Endothelial cell of umbilical vein (primary cell): ENCODE results near the gene COL4A2. TPM values are rescaled to one million over a fixed set of nuclear protein-coding genes. Genes with fewer than 3 reads are reported as not detected.

Experiments used
- BruUV-seq: library from RNA; stranded (reverse); fragments of 400-500 nt; replicated peaks from 2 replicates; lab custom pipeline; 2021; lab: Mats Ljungman, UMichigan
- CTCF ChIA-PET: fragments of 300-600, 350-600 bp; sonication (Branson Sonifier 250); formaldehyde crosslinking; loops from one replicate; lab custom pipeline; 2021; ENCODE audit warnings: antibody characterized with exemption, inconsistent platforms; lab: Charles Lee
- POLR2A ChIA-PET: fragments of 300-600, 350-600 bp; sonication (Branson Sonifier 250); formaldehyde crosslinking; loops from one replicate; lab custom pipeline; 2021; ENCODE audit warnings: antibody characterized with exemption, inconsistent platforms; lab: Charles Lee
- DNase-seq: peaks from one replicate; pipeline ENCODE4 v3.0.0-alpha.2; 2011; ENCODE audit warnings: low read depth, low spot score
- FAIRE-seq: peaks from 2 replicates; lab custom pipeline; 2011; peaks lifted over from hg19 to GRCh38; lab: Jason Lieb, UNC
- H2AFZ ChIP-seq: 2 replicates; pipeline ENCODE4 v1.6.0; 2012; ENCODE audit warnings: low read depth, low read length, control low read depth, inconsistent platforms
- H3K27ac ChIP-seq: 2 replicates; pipeline ENCODE4 v1.5.1; 2011; ENCODE audit warnings: low read depth, mild to moderate bottlenecking, control low read depth, low read length, moderate library complexity; ENCODE audit not compliant: insufficient read depth
- H3K27me3 ChIP-seq, 2 experiments: 2 replicates each; pipeline versions ENCODE4 v1.6.0 to v1.6.1; 2011; ENCODE audit warnings: low read length in 2 of 2, mixed read lengths in 1 of 2; ENCODE audit not compliant: control insufficient read depth in 2 of 2, insufficient read depth in 2 of 2
- H3K36me3 ChIP-seq, 2 experiments: 2 replicates in 1 of 2; 3 replicates in 1 of 2; pipeline ENCODE4 v1.5.1; 2011; ENCODE audit warnings: low read length in 2 of 2, mild to moderate bottlenecking in 1 of 2, moderate library complexity in 1 of 2; ENCODE audit not compliant: control insufficient read depth in 2 of 2, insufficient read depth in 2 of 2; ENCODE audit errors: extremely low read depth in 1 of 2
- H3K4me1 ChIP-seq: 3 replicates; pipeline ENCODE4 v1.5.1; 2011; ENCODE audit warnings: mild to moderate bottlenecking, low read length; ENCODE audit not compliant: control insufficient read depth, insufficient read depth; ENCODE audit errors: extremely low read depth
- H3K4me2 ChIP-seq: 2 replicates; pipeline ENCODE4 v1.6.1; 2011; ENCODE audit warnings: low read length, control low read depth, mixed read lengths; ENCODE audit not compliant: insufficient read depth
- H3K4me3 ChIP-seq, 3 experiments: fragments of 200-600 bp in 1 of 3; sonication (generic), shearing (Covaris generic) in 1 of 3; replicated peaks in 1 of 3; 2 replicates each; pipeline ENCODE4 v1.5.1; 2011 to 2016; ENCODE audit warnings: control low read depth in 3 of 3, low read length in 3 of 3, mild to moderate bottlenecking in 2 of 3, inconsistent platforms in 1 of 3, low read depth in 1 of 3, moderate library complexity in 1 of 3; ENCODE audit not compliant: insufficient read depth in 1 of 3
- H3K79me2 ChIP-seq: 2 replicates; pipeline ENCODE4 v1.6.0; 2012; ENCODE audit warnings: low read length, inconsistent platforms; ENCODE audit not compliant: control insufficient read depth, insufficient read depth
- H3K9ac ChIP-seq: replicated peaks from 2 replicates; pipeline ENCODE3; 2011; ENCODE audit warnings: low read length, control low read depth; ENCODE audit not compliant: insufficient read depth; ENCODE audit errors: extremely low read depth
- H3K9me1 ChIP-seq: replicated peaks from 3 replicates; pipeline ENCODE4 v1.6.0; 2011; ENCODE audit warnings: mild to moderate bottlenecking, low read length; ENCODE audit not compliant: control insufficient read depth, insufficient read depth; ENCODE audit errors: extremely low read depth
- H3K9me3 ChIP-seq: replicated peaks from 2 replicates; pipeline ENCODE4 v1.5.1; 2012; ENCODE audit warnings: low read length, inconsistent platforms; ENCODE audit not compliant: control insufficient read depth, insufficient read depth
- H4K20me1 ChIP-seq: replicated peaks from 2 replicates; pipeline ENCODE3; 2011; ENCODE audit warnings: mild to moderate bottlenecking, low read length; ENCODE audit not compliant: control insufficient read depth, insufficient read depth; ENCODE audit errors: extremely low read depth
- EZH2 ChIP-seq: IDR thresholded peaks from 2 replicates; pipeline ENCODE4 v1.6.1; 2012; ENCODE audit warnings: borderline replicate concordance, low read depth, mild to moderate bottlenecking, moderate library complexity, low read length, inconsistent platforms; ENCODE audit not compliant: severe bottlenecking
- FOS ChIP-seq: IDR thresholded peaks from 2 replicates; pipeline ENCODE4 v1.6.1; 2011; ENCODE audit warnings: mild to moderate bottlenecking, low read length, moderate library complexity, borderline replicate concordance; ENCODE audit not compliant: insufficient read depth
- GATA2 ChIP-seq: IDR thresholded peaks from 2 replicates; pipeline ENCODE4 v1.7.0; 2011; ENCODE audit warnings: low read depth, mild to moderate bottlenecking, moderate library complexity, mixed read lengths, low read length; ENCODE audit not compliant: insufficient read length, insufficient read depth
- JUN ChIP-seq: IDR thresholded peaks from 2 replicates; pipeline ENCODE4 v1.6.1; 2011; ENCODE audit warnings: borderline replicate concordance, low read depth; ENCODE audit not compliant: insufficient read length, insufficient read depth
- MAX ChIP-seq: IDR thresholded peaks from 2 replicates; pipeline ENCODE4 v1.6.1; 2011; ENCODE audit not compliant: insufficient read depth, insufficient read length
- MYC ChIP-seq: IDR thresholded peaks from one replicate; pipeline ENCODE4 v1.6.1; 2011; ENCODE audit warnings: mild to moderate bottlenecking, low read depth, low read length
- POLR2A ChIP-seq: IDR thresholded peaks from 2 replicates; pipeline ENCODE4 v1.6.1; 2012; ENCODE audit warnings: low read depth, mild to moderate bottlenecking, control low read depth, low read length
- POLR2AphosphoS5 ChIP-seq: IDR thresholded peaks from 2 replicates; pipeline ENCODE4 v1.6.1; 2012; ENCODE audit warnings: low read depth, mild to moderate bottlenecking, control low read depth, low read length, moderate library complexity; ENCODE audit not compliant: insufficient read depth
- dilution Hi-C: fragments of 300-500 bp; cut with MboI; formaldehyde crosslinking; loops from one replicate; pipeline ENCODE4 v1.15.0; 2019; ENCODE audit warnings: low sequenced_read_pairs; ENCODE audit not compliant: extremely low pct_ligation_motif_present
- intact Hi-C: fragments of 100-400 bp; cut with micrococcal nuclease; formaldehyde crosslinking; loops from one replicate; pipeline ENCODE4 v1.10.0; 2022
- polyA plus RNA-seq, 4 experiments: library from polyadenylated mRNA; depleted of rRNA in 3 of 4; stranded (reverse) in 3 of 4; unstranded in 1 of 4; fragments of >200 nt; gene quantifications; 2 replicates each; pipeline versions ENCODE4 v1.2.1 to v1.2.3, GENCODE V29; 2011 to 2012; ENCODE audit warnings: missing spikeins in 1 of 4
- total RNA-seq: library from RNA; stranded (reverse); gene quantifications from 2 replicates; pipeline ENCODE4 v1.2.3, GENCODE V29; 2021
- TF ChIP-seq, protein P1 (sequence below), 2 donors: IDR thresholded peaks; 1 replicate in 1 of 2; 2 replicates in 1 of 2; pipeline ENCODE4 v1.5.1; 2011; ENCODE audit warnings: low read length in 2 of 2, mild to moderate bottlenecking in 2 of 2, moderate library complexity in 2 of 2, control low read depth in 1 of 2, inconsistent platforms in 1 of 2, low read depth in 1 of 2; ENCODE audit not compliant: insufficient read depth in 1 of 2; ENCODE audit errors: extremely low read depth in 1 of 2

The COL4A2 gene
- total and polyA plus RNA-seq, 2 donors (not counting 3 experiments of a cell fraction or from before 2014, with no cell fraction given): 792 to 940 TPM

GRCh38 chr13:110282316-110282841 lies 24.7 kb upstream of the COL4A2 start:
- no peak overlapping the region for H3K9ac ChIP-seq
- H3K9me1 ChIP-seq: no peaks in the 10 kb centered on the region
- no TSS peak for BruUV-seq
- intact Hi-C loops: no loop called here
- no peaks in the 10 kb centered on the region for H3K4me1 ChIP-seq
- dilution Hi-C loops: no loop called here
- ChIA-PET POLR2A (no interaction called here), CTCF (interaction anchor here (1.6 to 2.0 kb wide), 2 partner anchors 15 to 35 kb away, joined by 4 to 6 read pairs; no protein-coding TSS in a partner anchor)
- FAIRE-seq (no peak), DNase-seq (no peak)
- no peak overlapping the region for H3K27ac ChIP-seq
- H2AFZ ChIP-seq: no peak overlapping the region
- TF ChIP-seq MAX (no peak), EZH2 (no peak), FOS (no peak), POLR2A (no peak), POLR2AphosphoS5 (no peak), JUN (no peak), GATA2 (no peak), MYC (no peak)
- TF ChIP-seq, protein P1, sequence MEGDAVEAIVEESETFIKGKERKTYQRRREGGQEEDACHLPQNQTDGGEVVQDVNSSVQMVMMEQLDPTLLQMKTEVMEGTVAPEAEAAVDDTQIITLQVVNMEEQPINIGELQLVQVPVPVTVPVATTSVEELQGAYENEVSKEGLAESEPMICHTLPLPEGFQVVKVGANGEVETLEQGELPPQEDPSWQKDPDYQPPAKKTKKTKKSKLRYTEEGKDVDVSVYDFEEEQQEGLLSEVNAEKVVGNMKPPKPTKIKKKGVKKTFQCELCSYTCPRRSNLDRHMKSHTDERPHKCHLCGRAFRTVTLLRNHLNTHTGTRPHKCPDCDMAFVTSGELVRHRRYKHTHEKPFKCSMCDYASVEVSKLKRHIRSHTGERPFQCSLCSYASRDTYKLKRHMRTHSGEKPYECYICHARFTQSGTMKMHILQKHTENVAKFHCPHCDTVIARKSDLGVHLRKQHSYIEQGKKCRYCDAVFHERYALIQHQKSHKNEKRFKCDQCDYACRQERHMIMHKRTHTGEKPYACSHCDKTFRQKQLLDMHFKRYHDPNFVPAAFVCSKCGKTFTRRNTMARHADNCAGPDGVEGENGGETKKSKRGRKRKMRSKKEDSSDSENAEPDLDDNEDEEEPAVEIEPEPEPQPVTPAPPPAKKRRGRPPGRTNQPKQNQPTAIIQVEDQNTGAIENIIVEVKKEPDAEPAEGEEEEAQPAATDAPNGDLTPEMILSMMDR (IDR thresholded peaks at IDR 0.05; ENCODE audit: extremely low read depth in 1 of 2, insufficient read depth in 1 of 2, low read depth in 1 of 2, low read length in 2 of 2): no peak
- peaks cover 4% of the 10 kb centered on the region for H4K20me1 ChIP-seq
- H3K4me2 ChIP-seq: no peak overlapping the region
- H3K36me3 ChIP-seq: peaks cover 5% of the 10 kb centered on the region in 2 experiments
- no peaks in the 10 kb centered on the region for H3K9me3 ChIP-seq
- H3K27me3 ChIP-seq: no peaks in the 10 kb centered on the region
- H3K79me2 ChIP-seq: peaks cover 31% of the 10 kb centered on the region
- no peak overlapping the region for H3K4me3 ChIP-seq
